HCT116 (cell line): ENCODE results near the gene TNFRSF18. TPM values are rescaled to one million over a fixed set of nuclear protein-coding genes. Genes with fewer than 3 reads are reported as not detected.

Experiments used
- ATAC-seq: fragments of 200-7000 bp; cut with Tn5 transposase; 2 replicates; pipeline ENCODE4 v1.9.1; 2020; ENCODE audit warnings: mild to moderate bottlenecking, moderate library complexity
- BruUV-seq: library from RNA; stranded (reverse); fragments of 400-500 nt; replicated peaks from 2 replicates; lab custom pipeline; 2021; lab: Mats Ljungman, UMichigan
- CTCF ChIA-PET: fragments of 300-600 bp; sonication (Branson Sonifier 250); formaldehyde crosslinking; loops from one replicate; lab custom pipeline; 2021; ENCODE audit warnings: antibody characterized with exemption; lab: Charles Lee
- POLR2A ChIA-PET: fragments of 300-600, 350-600 bp; sonication (Branson Sonifier 250); formaldehyde crosslinking; loops from one replicate; lab custom pipeline; 2021; ENCODE audit warnings: antibody characterized with exemption; lab: Charles Lee
- RAD21 ChIA-PET, 2 experiments: fragments of 300-600 bp; sonication (Branson Sonifier 250); formaldehyde crosslinking; loops; one replicate each; lab custom pipeline; 2023; ENCODE audit warnings: low total read pairs in 2 of 2; ENCODE audit not compliant: uncharacterized antibody in 2 of 2, unreplicated experiment in 2 of 2, low non-redundant PET in 1 of 2; lab: Charles Lee
- DNase-seq: peaks from one replicate; pipeline ENCODE4 v3.0.0-alpha.2; 2010; ENCODE audit warnings: low read depth, low spot score
- H2AFZ ChIP-seq: fragments of 200-600 bp; shearing (Covaris generic), sonication (generic); 2 replicates; pipeline ENCODE4 v1.6.1; 2017; ENCODE audit warnings: low read depth, mixed run types, mixed read lengths, antibody characterized with exemption, low read length; ENCODE audit not compliant: poor library complexity, severe bottlenecking
- H3K27ac ChIP-seq: 2 replicates; pipeline ENCODE4 v1.5.1; 2012; ENCODE audit warnings: low read depth, low read length
- H3K27me3 ChIP-seq: fragments of 200-600 bp; sonication (generic); 2 replicates; pipeline ENCODE4 v1.6.1; 2016; ENCODE audit warnings: mixed run types, low read length, mixed read lengths; ENCODE audit not compliant: insufficient read depth
- H3K36me3 ChIP-seq, 2 experiments: fragments of 200-500 bp in 1 of 2; fragments of 200-600 bp in 1 of 2; sonication (Bioruptor generic) in 1 of 2; sonication (generic) in 1 of 2; 2 replicates each; pipeline versions ENCODE4 v1.5.1 to v1.6.1; 2014 to 2016; ENCODE audit warnings: low read length in 2 of 2, inconsistent platforms in 1 of 2, mixed read lengths in 1 of 2, mixed run types in 1 of 2; ENCODE audit not compliant: insufficient read depth in 2 of 2, control insufficient read depth in 1 of 2
- H3K4me1 ChIP-seq, 2 experiments: fragments of 200-600 bp in 1 of 2; sonication (generic) in 1 of 2; 2 replicates each; pipeline versions ENCODE4 v1.5.1 to v1.6.1; 2012 to 2017; ENCODE audit warnings: low read length in 2 of 2, inconsistent platforms in 1 of 2, mild to moderate bottlenecking in 1 of 2, mixed read lengths in 1 of 2, mixed run types in 1 of 2, moderate library complexity in 1 of 2; ENCODE audit not compliant: insufficient read depth in 2 of 2, control insufficient read depth in 1 of 2
- H3K4me2 ChIP-seq: fragments of 200-600 bp; sonication (generic); 2 replicates; pipeline ENCODE4 v1.6.1; 2017; ENCODE audit warnings: mixed run types, low read length, mixed read lengths
- H3K4me3 ChIP-seq, 2 experiments: fragments of 200-600 bp in 1 of 2; sonication (generic) in 1 of 2; replicated peaks in 1 of 2; 2 replicates each; pipeline ENCODE4 v1.5.1; 2011 to 2016; ENCODE audit warnings: low read length in 2 of 2, control low read depth in 1 of 2, low read depth in 1 of 2, mild to moderate bottlenecking in 1 of 2, mixed read lengths in 1 of 2, mixed run types in 1 of 2
- H3K79me2 ChIP-seq: fragments of 200-600 bp; sonication (generic); 2 replicates; pipeline ENCODE4 v1.6.1; 2017; ENCODE audit warnings: mild to moderate bottlenecking, mixed run types, low read length, moderate library complexity, mixed read lengths; ENCODE audit not compliant: insufficient read depth
- H3K9ac ChIP-seq: fragments of 200-600 bp; sonication (generic); 2 replicates; pipeline ENCODE4 v1.6.1; 2016; ENCODE audit warnings: low read length, mixed read lengths
- H3K9me2 ChIP-seq: fragments of 200-600 bp; sonication (generic), shearing (Covaris generic); 2 replicates; pipeline ENCODE4 v1.6.1; 2017; ENCODE audit warnings: mixed run types, mild to moderate bottlenecking, moderate library complexity; ENCODE audit not compliant: insufficient read depth
- H3K9me3 ChIP-seq, 2 experiments: fragments of 200-500 bp in 1 of 2; fragments of 200-600 bp in 1 of 2; sonication (Bioruptor generic) in 1 of 2; sonication (generic) in 1 of 2; 2 replicates each; pipeline ENCODE4 v1.6.1; 2014 to 2017; ENCODE audit warnings: low read length in 2 of 2, mixed read lengths in 2 of 2, inconsistent platforms in 1 of 2, low read depth in 1 of 2, mild to moderate bottlenecking in 1 of 2, mixed run types in 1 of 2, moderate library complexity in 1 of 2; ENCODE audit not compliant: control insufficient read depth in 1 of 2, insufficient read depth in 1 of 2
- H4K20me1 ChIP-seq: fragments of 200-600 bp; sonication (generic), shearing (Covaris generic); 2 replicates; pipeline ENCODE4 v1.6.1; 2017; ENCODE audit warnings: mixed run types, mild to moderate bottlenecking, moderate library complexity; ENCODE audit not compliant: insufficient read depth
- ATF3 ChIP-seq: IDR thresholded peaks from 2 replicates; pipeline ENCODE4 v1.6.1; 2012
- CBX3 ChIP-seq: IDR thresholded peaks from 2 replicates; pipeline ENCODE4 v1.6.1; 2012; ENCODE audit warnings: low read depth
- CEBPB ChIP-seq: IDR thresholded peaks from 2 replicates; pipeline ENCODE4 v1.6.1; 2012; ENCODE audit warnings: low read depth
- CTCF ChIP-seq, 3 experiments: fragments of 200-600 bp in 1 of 3; sonication (generic) in 1 of 3; IDR thresholded peaks in 2 of 3; conservative IDR thresholded peaks in 1 of 3; 2 replicates each; pipeline ENCODE4 v1.5.1; 2012 to 2017; ENCODE audit warnings: low read depth in 2 of 3, low read length in 2 of 3, antibody characterized with exemption in 1 of 3, borderline replicate concordance in 1 of 3, control low read depth in 1 of 3, mild to moderate bottlenecking in 1 of 3, mixed read lengths in 1 of 3, mixed run types in 1 of 3, moderate library complexity in 1 of 3; ENCODE audit not compliant: insufficient read depth in 1 of 3
- EZH2phosphoT487 ChIP-seq: fragments of 200-600 bp; IDR thresholded peaks from 2 replicates; pipeline ENCODE4 v1.6.1; 2018; ENCODE audit warnings: antibody characterized with exemption, borderline replicate concordance
- FOSL1 ChIP-seq: IDR thresholded peaks from 2 replicates; pipeline ENCODE4 v1.6.1; 2012; ENCODE audit warnings: low read depth
- JUND ChIP-seq: IDR thresholded peaks from 2 replicates; pipeline ENCODE4 v1.6.1; 2012
- MAX ChIP-seq: IDR thresholded peaks from 2 replicates; pipeline ENCODE4 v1.6.1; 2012
- SIN3A ChIP-seq: IDR thresholded peaks from 2 replicates; pipeline ENCODE4 v1.6.1; 2012; ENCODE audit warnings: low read depth
- SP1 ChIP-seq: IDR thresholded peaks from 2 replicates; pipeline ENCODE4 v1.6.1; 2012; ENCODE audit warnings: low read depth
- TCF7L2 ChIP-seq: IDR thresholded peaks from 2 replicates; pipeline ENCODE4 v1.7.0; 2011; ENCODE audit warnings: borderline replicate concordance, inconsistent platforms; ENCODE audit not compliant: insufficient read depth, insufficient read length; ENCODE audit errors: extremely low read depth
- YY1 ChIP-seq: IDR thresholded peaks from 2 replicates; pipeline ENCODE4 v1.6.1; 2011; ENCODE audit warnings: low read length, low read depth, moderate library complexity, mild to moderate bottlenecking; ENCODE audit not compliant: insufficient replicate concordance; ENCODE audit errors: extremely low read depth
- ZBTB33 ChIP-seq: IDR thresholded peaks from 2 replicates; pipeline ENCODE4 v1.6.1; 2011; ENCODE audit warnings: mild to moderate bottlenecking, low read length, moderate library complexity; ENCODE audit not compliant: insufficient replicate concordance; ENCODE audit errors: extremely low read depth
- intact Hi-C: fragments of 100-400 bp; cut with micrococcal nuclease; formaldehyde crosslinking; loops from 2 replicates; pipeline ENCODE4 v1.10.0; 2022
- total RNA-seq: library from RNA; stranded (reverse); gene quantifications from one replicate; pipeline ENCODE4 v1.2.1, GENCODE V29; 2021; ENCODE audit not compliant: unreplicated experiment

Gene TNFRSF18
- total RNA-seq, 1 experiment from 2014 or later: 56.2 TPM

- POLR2A ChIA-PET: no interaction called here
- H3K79me2 ChIP-seq: peaks cover 56% of the 10 kb centered on the region
Observed at GRCh38 chr1:1167398-1167821, 39.0 kb downstream of the TNFRSF18 start.

More at GRCh38 chr1:1167398-1167821, 39.0 kb downstream of the TNFRSF18 start:
- Histone ChIP-seq H3K9me2 (no peaks in the 10 kb centered on the region), H4K20me1 (no peaks in the 10 kb centered on the region), H3K4me3 (no peak overlapping the region), H3K9me3 (no peaks in the 10 kb centered on the region), H3K4me2 (no peak overlapping the region), H3K4me1 (peaks cover 11 to 32% of the 10 kb centered on the region in 2 experiments), H3K9ac (no peak overlapping the region), H2AFZ (no peak overlapping the region), H3K36me3 (peaks cover 0 to 2% of the 10 kb centered on the region in 2 experiments; a peak in 2 of 4 replicates), H3K27ac (no peak overlapping the region), H3K27me3 (no peaks in the 10 kb centered on the region)
- DNase-seq (no peak), ATAC-seq (no peak)
- TF ChIP-seq ATF3: no peak
- TF ChIP-seq MAX: no peak
- no peak for TF ChIP-seq JUND
- no peak for TF ChIP-seq EZH2phosphoT487
- no peak for TF ChIP-seq SP1
- no peak for TF ChIP-seq ZBTB33
- no peak for TF ChIP-seq CTCF (IDR thresholded peaks at IDR 0.05 in 2 of 3, conservative IDR thresholded peaks at IDR 0.05 in 1 of 3; ENCODE audit: borderline replicate concordance in 1 of 3, insufficient read depth in 1 of 3, low read depth in 2 of 3, low read length in 2 of 3)
- TF ChIP-seq YY1: no peak
- TF ChIP-seq SIN3A: no peak
- TF ChIP-seq TCF7L2: no peak
- TF ChIP-seq CEBPB: no peak
- no peak for TF ChIP-seq CBX3
- TF ChIP-seq FOSL1: no peak
- intact Hi-C loops: no loop called here
- ChIA-PET RAD21 (no interaction called here), CTCF (no interaction called here)
- no TSS peak for BruUV-seq
